IMR-90 (cell line): Measurements from ENCODE around the gene AAMDC. TPM values are rescaled to one million over a fixed set of nuclear protein-coding genes. Genes with fewer than 3 reads are reported as not detected.
"Not testable (repeated sequence)": the region's sequence is repeated elsewhere in the genome, so short reads cannot be mapped to it uniquely, and the experiment has no call there.

Experiments used
- ATAC-seq: fragments of 200-7000 bp; cut with Tn5 transposase; 2 replicates; pipeline ENCODE4 v1.9.1; 2020; ENCODE audit warnings: low read depth, mild to moderate bottlenecking, moderate library complexity
- BruUV-seq: library from RNA; stranded (reverse); fragments of 400-500 nt; replicated peaks from 2 replicates; lab custom pipeline; 2021; lab: Mats Ljungman, UMichigan
- CTCF ChIA-PET: fragments of 300-600 bp; formaldehyde crosslinking; extraction: SDS; loops from one replicate; lab custom pipeline; 2021; ENCODE audit warnings: antibody characterized with exemption; lab: Yijun Ruan, JAX
- POLR2A ChIA-PET: fragments of 300-600 bp; sonication (Branson Sonifier 250); formaldehyde crosslinking; loops from one replicate; lab custom pipeline; 2022; ENCODE audit warnings: antibody characterized with exemption; ENCODE audit not compliant: unreplicated experiment; lab: Charles Lee
- DNase-seq: peaks from one replicate; pipeline ENCODE4 v3.0.0; 2013
- H2AFZ ChIP-seq: replicated peaks from 2 replicates; pipeline ENCODE3; 2013; ENCODE audit warnings: low read length, mild to moderate bottlenecking; ENCODE audit not compliant: poor library complexity
- H2AK5ac ChIP-seq: 2 replicates; pipeline ENCODE4 v1.6.1; 2013; ENCODE audit warnings: low read depth, low read length, inconsistent platforms
- H2AK9ac ChIP-seq: replicated peaks from 2 replicates; pipeline ENCODE3; 2013; ENCODE audit warnings: mild to moderate bottlenecking, low read depth, low read length, moderate library complexity; ENCODE audit not compliant: poor library complexity
- H2BK120ac ChIP-seq: 2 replicates; pipeline ENCODE4 v1.6.1; 2013; ENCODE audit warnings: low read depth, low read length, inconsistent platforms
- H2BK15ac ChIP-seq: 3 replicates; pipeline ENCODE4 v1.6.1; 2013; ENCODE audit warnings: low read depth, low read length, inconsistent platforms
- H2BK20ac ChIP-seq: 2 replicates; pipeline ENCODE4 v1.6.1; 2013; ENCODE audit warnings: low read depth, mild to moderate bottlenecking, inconsistent platforms, low read length, moderate library complexity
- H2BK5ac ChIP-seq: 2 replicates; pipeline ENCODE4 v1.6.1; 2013; ENCODE audit warnings: mild to moderate bottlenecking, low read depth, low read length, inconsistent platforms; ENCODE audit not compliant: poor library complexity, severe bottlenecking
- H3K14ac ChIP-seq: replicated peaks from 2 replicates; pipeline ENCODE4 v1.6.1; 2013; ENCODE audit warnings: low read depth, low read length, inconsistent platforms
- H3K18ac ChIP-seq: 2 replicates; pipeline ENCODE4 v1.6.1; 2013; ENCODE audit warnings: low read depth, low read length, control low read depth
- H3K23ac ChIP-seq: 2 replicates; pipeline ENCODE4 v1.6.1; 2013; ENCODE audit warnings: low read depth, low read length, inconsistent platforms
- H3K27ac ChIP-seq: 2 replicates; pipeline ENCODE4 v1.5.1; 2013; ENCODE audit warnings: mild to moderate bottlenecking, control low read depth, low read length; ENCODE audit not compliant: insufficient read depth
- H3K27me3 ChIP-seq: 2 replicates; pipeline ENCODE4 v1.6.1; 2013; ENCODE audit warnings: low read length; ENCODE audit not compliant: control insufficient read depth, insufficient read depth
- H3K36me3 ChIP-seq: 2 replicates; pipeline ENCODE4 v1.6.1; 2013; ENCODE audit warnings: low read length, mixed read lengths; ENCODE audit not compliant: control insufficient read depth, insufficient read depth
- H3K4ac ChIP-seq: 2 replicates; pipeline ENCODE4 v1.6.1; 2013; ENCODE audit warnings: low read depth, low read length, inconsistent platforms
- H3K4me1 ChIP-seq: 2 replicates; pipeline ENCODE4 v1.6.1; 2013; ENCODE audit warnings: low read length, mixed read lengths; ENCODE audit not compliant: control insufficient read depth, insufficient read depth
- H3K4me2 ChIP-seq: 2 replicates; pipeline ENCODE4 v1.6.1; 2013; ENCODE audit warnings: low read depth, mild to moderate bottlenecking, control low read depth, low read length, moderate library complexity
- H3K4me3 ChIP-seq: 2 replicates; pipeline ENCODE4 v1.5.1; 2013; ENCODE audit warnings: low read depth, mild to moderate bottlenecking, control low read depth, low read length, moderate library complexity; ENCODE audit not compliant: insufficient read depth
- H3K56ac ChIP-seq: 2 replicates; pipeline ENCODE4 v1.6.1; 2013; ENCODE audit warnings: low read length, inconsistent platforms; ENCODE audit not compliant: insufficient read depth; ENCODE audit errors: extremely low read depth
- H3K79me1 ChIP-seq, 2 experiments: 2 replicates each; pipeline ENCODE4 v1.6.1; 2013; ENCODE audit warnings: low read length in 2 of 2, inconsistent platforms in 1 of 2, low read depth in 1 of 2
- H3K9ac ChIP-seq: 2 replicates; pipeline ENCODE4 v1.6.1; 2013; ENCODE audit warnings: low read depth, low read length, control low read depth
- H3K9me1 ChIP-seq: 2 replicates; pipeline ENCODE4 v1.6.1; 2013; ENCODE audit warnings: low read length, inconsistent platforms; ENCODE audit not compliant: insufficient read depth
- H3K9me3 ChIP-seq: 2 replicates; pipeline ENCODE4 v1.6.1; 2013; ENCODE audit warnings: low read length; ENCODE audit not compliant: control insufficient read depth, insufficient read depth
- H4K20me1 ChIP-seq: 2 replicates; pipeline ENCODE4 v1.6.1; 2013; ENCODE audit warnings: low read length, inconsistent platforms; ENCODE audit not compliant: insufficient read depth
- H4K5ac ChIP-seq: 2 replicates; pipeline ENCODE4 v1.6.1; 2013; ENCODE audit warnings: mild to moderate bottlenecking, low read depth, low read length, control low read depth
- H4K8ac ChIP-seq, 2 experiments: 2 replicates each; pipeline ENCODE4 v1.6.1; 2013; ENCODE audit warnings: low read depth in 2 of 2, low read length in 2 of 2, control low read depth in 1 of 2, inconsistent platforms in 1 of 2
- H4K91ac ChIP-seq: 2 replicates; pipeline ENCODE4 v1.6.1; 2013; ENCODE audit warnings: low read depth, low read length, inconsistent platforms; ENCODE audit not compliant: insufficient read depth
- WGBS, 2 experiments: methylation state at CpG; one replicate each; pipeline versions ENCODE4 v1.1.5 to v1.1.7; 2013; ENCODE audit warnings: missing lambda C conversion rate in 2 of 2; ENCODE audit not compliant: insufficient read length in 1 of 2; ENCODE audit errors: extremely low coverage in 2 of 2; 5-methylcytosine and 5-hydroxymethylcytosine counted together
- dilution Hi-C: fragments of 300-500 bp; cut with HindIII; formaldehyde crosslinking; loops from one replicate; pipeline ENCODE4 v1.14.3; 2018; ENCODE audit warnings: low sequenced_read_pairs; ENCODE audit not compliant: unreplicated experiment
- in situ Hi-C: fragments of 300-500 bp; cut with MboI; formaldehyde crosslinking; loops from 3 replicates; pipeline ENCODE4 v1.14.3; 2019; ENCODE audit warnings: low sequenced_read_pairs, inconsistent platforms, mixed read lengths
- intact Hi-C: fragments of 100-400 bp; cut with micrococcal nuclease; formaldehyde crosslinking; loops from 2 replicates; pipeline ENCODE4 v1.10.0; 2022
- polyA plus RNA-seq, 3 experiments: library from polyadenylated mRNA; depleted of rRNA; stranded (reverse); fragments of >200 nt; gene quantifications; 2 replicates each; pipeline ENCODE4 v1.2.3, GENCODE V29; 2012; ENCODE audit warnings: low replicate concordance in 1 of 3
- total RNA-seq: library from RNA; depleted of rRNA; stranded (reverse); fragments of >200 nt; gene quantifications from 2 replicates; pipeline ENCODE4 v1.2.3, GENCODE V29; 2012

AAMDC gene
- total and polyA plus RNA-seq, 2 of the 4 experiments (the other 2 are of a cell fraction), result 15.8 to 47.6 TPM

- H2AK5ac ChIP-seq, H3K4me3 ChIP-seq, H4K20me1 ChIP-seq, H3K27me3 ChIP-seq, H2AFZ ChIP-seq, H3K9me1 ChIP-seq, intact Hi-C loops, dilution Hi-C loops, H2BK20ac ChIP-seq, H2BK15ac ChIP-seq, H4K8ac ChIP-seq, H3K14ac ChIP-seq, H3K4me1 ChIP-seq, H2AK9ac ChIP-seq, H4K91ac ChIP-seq, ATAC-seq, H2BK120ac ChIP-seq, H3K9ac ChIP-seq, CTCF ChIA-PET, H2BK5ac ChIP-seq, POLR2A ChIA-PET, H3K79me1 ChIP-seq, in situ Hi-C loops, H3K56ac ChIP-seq, BruUV-seq, H4K5ac ChIP-seq, H3K4me2 ChIP-seq, H3K9me3 ChIP-seq, H3K23ac ChIP-seq, H3K18ac ChIP-seq, H3K4ac ChIP-seq, H3K36me3 ChIP-seq, H3K27ac ChIP-seq: not testable (repeated sequence)
- DNase-seq, result peak; percentile 32
- 80% methylated on average over 1 of the region's 1 CpG; no CpG with 5 or more reads in 1 of the 2 experiments for WGBS, 2 experiments
Measured at GRCh38 chr11:77894949-77895348, 74.0 kb downstream of the AAMDC start.
